ENCODE measurements around the gene GOSR1. TPM values are rescaled to one million over a fixed set of nuclear protein-coding genes. Genes with fewer than 3 reads are reported as not detected.

The GOSR1 gene
- polyA plus RNA-seq, 2 of the 4 experiments (the other 2 are of a cell fraction): 48.8 to 49.6 TPM

DNA sequence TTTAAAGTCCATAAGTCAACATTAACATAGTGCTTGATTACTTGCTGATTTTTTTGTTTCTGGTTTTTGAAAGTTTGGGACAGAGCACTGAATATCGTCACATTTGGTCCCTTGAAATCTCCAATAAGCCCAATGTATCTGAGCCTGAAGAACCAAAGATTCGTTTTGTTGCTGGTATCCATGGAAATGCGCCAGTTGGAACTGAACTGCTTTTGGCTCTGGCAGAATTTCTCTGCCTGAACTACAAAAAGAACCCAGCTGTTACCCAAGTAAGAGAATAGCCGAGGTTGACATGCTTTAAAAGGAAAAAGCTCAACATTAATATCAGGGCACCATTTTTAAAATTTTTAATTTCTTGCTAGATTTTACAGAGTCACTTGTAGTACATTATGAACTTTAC, 27.7 kb upstream of the GOSR1 start:
- H3K4me2 ChIP-seq: no peak overlapping the region; the same call in 2 of the 3 replicates
- CTCF ChIA-PET: interaction anchor here (0.6 to 0.9 kb wide), 2 partner anchors 16 to 29 kb away, joined by 3 to 4 read pairs; no protein-coding TSS in a partner anchor
- peak; percentile 36 for FAIRE-seq
- H3K27ac ChIP-seq: peak overlapping the region; percentile 64 to 83; a peak in 4 of 6 replicates
- TF ChIP-seq, protein P1, sequence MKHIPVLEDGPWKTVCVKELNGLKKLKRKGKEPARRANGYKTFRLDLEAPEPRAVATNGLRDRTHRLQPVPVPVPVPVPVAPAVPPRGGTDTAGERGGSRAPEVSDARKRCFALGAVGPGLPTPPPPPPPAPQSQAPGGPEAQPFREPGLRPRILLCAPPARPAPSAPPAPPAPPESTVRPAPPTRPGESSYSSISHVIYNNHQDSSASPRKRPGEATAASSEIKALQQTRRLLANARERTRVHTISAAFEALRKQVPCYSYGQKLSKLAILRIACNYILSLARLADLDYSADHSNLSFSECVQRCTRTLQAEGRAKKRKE (CRISPR knock-in tag; IDR thresholded peaks at IDR 0.05; ENCODE audit: low read depth): no peak
- TF ChIP-seq, protein P2, sequence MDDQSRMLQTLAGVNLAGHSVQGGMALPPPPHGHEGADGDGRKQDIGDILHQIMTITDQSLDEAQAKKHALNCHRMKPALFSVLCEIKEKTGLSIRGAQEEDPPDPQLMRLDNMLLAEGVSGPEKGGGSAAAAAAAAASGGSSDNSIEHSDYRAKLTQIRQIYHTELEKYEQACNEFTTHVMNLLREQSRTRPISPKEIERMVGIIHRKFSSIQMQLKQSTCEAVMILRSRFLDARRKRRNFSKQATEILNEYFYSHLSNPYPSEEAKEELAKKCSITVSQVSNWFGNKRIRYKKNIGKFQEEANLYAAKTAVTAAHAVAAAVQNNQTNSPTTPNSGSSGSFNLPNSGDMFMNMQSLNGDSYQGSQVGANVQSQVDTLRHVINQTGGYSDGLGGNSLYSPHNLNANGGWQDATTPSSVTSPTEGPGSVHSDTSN (IDR thresholded peaks at IDR 0.05): no peak
- TF ChIP-seq NFE2L2 (conservative IDR thresholded peaks at IDR 0.05; ENCODE audit: low read length) (no peak), NR3C1 (IDR thresholded peaks at IDR 0.05) (no peak), REST (IDR thresholded peaks at IDR 0.05) (no peak), CHD2 (IDR thresholded peaks at IDR 0.05; ENCODE audit: low read length, partially characterized antibody) (no peak), SREBF2 (IDR thresholded peaks at IDR 0.05) (no peak), NPAS2 (CRISPR knock-in tag; IDR thresholded peaks at IDR 0.05; ENCODE audit: borderline replicate concordance) (no peak), RFX5 (IDR thresholded peaks at IDR 0.05) (no peak), EHF (CRISPR knock-in tag; IDR thresholded peaks at IDR 0.05) (no peak), ZSCAN20 (CRISPR knock-in tag; IDR thresholded peaks at IDR 0.05) (no peak), CBX2 (IDR thresholded peaks at IDR 0.05; ENCODE audit: borderline replicate concordance, low read depth) (no peak), HOXB5 (CRISPR knock-in tag; IDR thresholded peaks at IDR 0.05) (no peak), FOXS1 (CRISPR knock-in tag; IDR thresholded peaks at IDR 0.05) (no peak), RCOR1 (IDR thresholded peaks at IDR 0.05; ENCODE audit: low read depth, low read length) (no peak), KDM1A (IDR thresholded peaks at IDR 0.05; ENCODE audit: low read depth) (no peak)
- TF ChIP-seq, protein P3, sequence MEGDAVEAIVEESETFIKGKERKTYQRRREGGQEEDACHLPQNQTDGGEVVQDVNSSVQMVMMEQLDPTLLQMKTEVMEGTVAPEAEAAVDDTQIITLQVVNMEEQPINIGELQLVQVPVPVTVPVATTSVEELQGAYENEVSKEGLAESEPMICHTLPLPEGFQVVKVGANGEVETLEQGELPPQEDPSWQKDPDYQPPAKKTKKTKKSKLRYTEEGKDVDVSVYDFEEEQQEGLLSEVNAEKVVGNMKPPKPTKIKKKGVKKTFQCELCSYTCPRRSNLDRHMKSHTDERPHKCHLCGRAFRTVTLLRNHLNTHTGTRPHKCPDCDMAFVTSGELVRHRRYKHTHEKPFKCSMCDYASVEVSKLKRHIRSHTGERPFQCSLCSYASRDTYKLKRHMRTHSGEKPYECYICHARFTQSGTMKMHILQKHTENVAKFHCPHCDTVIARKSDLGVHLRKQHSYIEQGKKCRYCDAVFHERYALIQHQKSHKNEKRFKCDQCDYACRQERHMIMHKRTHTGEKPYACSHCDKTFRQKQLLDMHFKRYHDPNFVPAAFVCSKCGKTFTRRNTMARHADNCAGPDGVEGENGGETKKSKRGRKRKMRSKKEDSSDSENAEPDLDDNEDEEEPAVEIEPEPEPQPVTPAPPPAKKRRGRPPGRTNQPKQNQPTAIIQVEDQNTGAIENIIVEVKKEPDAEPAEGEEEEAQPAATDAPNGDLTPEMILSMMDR (IDR thresholded peaks at IDR 0.05): no peak
- DNase-seq (ENCODE audit: low read depth in 1 of 2, low spot score in 1 of 2): no peak
- ATAC-seq: no peak
- POLR2A ChIA-PET: no interaction called here
- peaks cover 28% of the 10 kb centered on the region for H3K4me1 ChIP-seq
- no peak overlapping the region for H3K4me3 ChIP-seq
- H3K9me3 ChIP-seq: no peaks in the 10 kb centered on the region
- 84% methylated on average over 4 of the region's 4 CpGs for WGBS (ENCODE audit: missing lambda C conversion rate)

DNA sequence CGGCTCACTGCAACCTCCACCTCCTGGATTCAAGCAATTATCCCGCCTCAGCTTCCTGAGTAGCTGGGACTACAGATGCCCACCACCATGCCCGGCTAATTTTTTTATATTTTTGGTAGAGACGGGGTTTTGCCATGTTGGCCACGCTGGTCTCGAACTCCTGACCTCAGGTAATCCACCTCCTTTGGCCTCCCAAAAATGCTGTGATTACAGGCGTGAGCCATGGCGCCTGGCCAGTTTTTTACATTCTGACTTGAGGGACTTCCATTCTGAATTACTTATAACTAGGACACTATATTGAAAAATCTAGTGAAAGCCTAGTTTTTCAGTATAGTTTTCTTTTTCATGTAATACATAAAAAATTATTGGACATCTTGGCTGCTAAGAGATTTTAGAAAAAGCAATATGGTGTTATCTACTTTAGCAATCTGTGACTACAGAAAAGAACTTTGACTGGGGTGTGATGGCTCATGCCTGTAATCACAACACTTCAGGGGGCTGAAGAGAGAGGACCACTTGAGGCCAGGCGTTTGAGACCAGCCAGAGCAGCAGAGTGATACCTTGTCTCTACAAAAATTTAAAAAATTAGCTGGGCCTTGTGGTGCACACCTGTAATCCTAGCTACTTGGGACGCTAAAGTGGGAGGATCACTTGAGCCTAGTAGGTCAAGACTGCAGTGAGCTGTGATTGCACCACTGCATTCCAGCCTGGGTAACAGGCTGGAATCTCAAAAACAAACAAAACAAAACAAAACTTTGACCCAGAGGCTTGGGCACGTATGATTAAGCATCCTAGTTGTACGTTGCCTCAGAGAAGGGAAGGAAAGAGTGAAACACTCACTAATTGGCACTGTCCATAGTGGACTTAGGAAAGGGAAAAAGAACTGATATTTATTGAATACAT, 26.8 kb upstream of the GOSR1 start:
- POLR2A ChIA-PET: no interaction called here
- TF ChIP-seq NR3C1 (IDR thresholded peaks at IDR 0.05) (no peak), RAD21 (conservative IDR thresholded peaks at IDR 0.05 in 1 of 2, IDR thresholded peaks at IDR 0.05 in 1 of 2) (peak in 1 of 2 experiments; percentile 26; a peak in 1 of 5 replicates), BCL3 (IDR thresholded peaks at IDR 0.05) (no peak), ZSCAN20 (CRISPR knock-in tag; IDR thresholded peaks at IDR 0.05) (no peak), RCOR1 (IDR thresholded peaks at IDR 0.05; ENCODE audit: low read depth, low read length) (no peak), POLR2A (IDR thresholded peaks at IDR 0.05; ENCODE audit: low read length) (no peak), RARB (CRISPR knock-in tag; IDR thresholded peaks at IDR 0.05) (0 out of 2 replicates have a peak, but pooled peaks have one; percentile 16), CEBPB (IDR thresholded peaks at IDR 0.05) (peak; percentile 88 to 98), HOXB5 (CRISPR knock-in tag; IDR thresholded peaks at IDR 0.05) (0 out of 2 replicates have a peak, but pooled peaks have one; percentile 12), RFX5 (IDR thresholded peaks at IDR 0.05) (no peak)
- TF ChIP-seq, protein P4, sequence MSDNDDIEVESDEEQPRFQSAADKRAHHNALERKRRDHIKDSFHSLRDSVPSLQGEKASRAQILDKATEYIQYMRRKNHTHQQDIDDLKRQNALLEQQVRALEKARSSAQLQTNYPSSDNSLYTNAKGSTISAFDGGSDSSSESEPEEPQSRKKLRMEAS (IDR thresholded peaks at IDR 0.05): 0 out of 2 replicates have a peak, but pooled peaks have one; percentile 13
- TF ChIP-seq, protein P5, sequence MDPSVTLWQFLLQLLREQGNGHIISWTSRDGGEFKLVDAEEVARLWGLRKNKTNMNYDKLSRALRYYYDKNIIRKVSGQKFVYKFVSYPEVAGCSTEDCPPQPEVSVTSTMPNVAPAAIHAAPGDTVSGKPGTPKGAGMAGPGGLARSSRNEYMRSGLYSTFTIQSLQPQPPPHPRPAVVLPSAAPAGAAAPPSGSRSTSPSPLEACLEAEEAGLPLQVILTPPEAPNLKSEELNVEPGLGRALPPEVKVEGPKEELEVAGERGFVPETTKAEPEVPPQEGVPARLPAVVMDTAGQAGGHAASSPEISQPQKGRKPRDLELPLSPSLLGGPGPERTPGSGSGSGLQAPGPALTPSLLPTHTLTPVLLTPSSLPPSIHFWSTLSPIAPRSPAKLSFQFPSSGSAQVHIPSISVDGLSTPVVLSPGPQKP (IDR thresholded peaks at IDR 0.05; ENCODE audit: low read depth, low read length): no peak

More for the DNA sequence above, 26.8 kb upstream of the GOSR1 start:
- peak; percentile 95 to 98 for ATAC-seq
- 58% methylated on average over 12 of the region's 12 CpGs for WGBS (ENCODE audit: missing lambda C conversion rate)
- peak overlapping the region; percentile 64 to 83 for H3K27ac ChIP-seq
- DNase-seq (ENCODE audit: low read depth in 1 of 2, low spot score in 1 of 2): peak; percentile 61 to 92
- no peak overlapping the region for H3K4me3 ChIP-seq
- peak; percentile 97 for FAIRE-seq
- no peaks in the 10 kb centered on the region for H3K9me3 ChIP-seq
- H3K4me2 ChIP-seq: peak overlapping the region; percentile 46
- peaks cover 28% of the 10 kb centered on the region for H3K4me1 ChIP-seq
- CTCF ChIA-PET: interaction anchor here (0.6 to 1.4 kb wide), 5 partner anchors 17 to 1379 kb away, joined by 3 to 6 read pairs (median 4); no protein-coding TSS in a partner anchor
